Upper lobe of left lung (tissue), 6 donors: ENCODE results near the gene ACTL7B. TPM values are rescaled to one million over a fixed set of nuclear protein-coding genes. Genes with fewer than 3 reads are reported as not detected.

ENCODE experiments used
- ATAC-seq, 2 donors: fragments of 200-7000 bp; cut with Tn5 transposase; one replicate each; pipeline ENCODE4 v1.9.1; 2022; ENCODE audit warnings: mild to moderate bottlenecking in 2 of 2, moderate library complexity in 2 of 2; ENCODE audit not compliant: low FRiP score in 2 of 2
- DNase-seq, 2 donors: peaks; one replicate each; pipeline ENCODE4 v3.0.0-alpha.2; 2019 to 2020
- H3K27ac ChIP-seq, 4 donors: fragments of 200-600 bp; sonication (generic); one replicate each; pipeline ENCODE4 v1.5.1; 2016 to 2019
- H3K27me3 ChIP-seq, 4 donors: fragments of 200-600 bp; sonication (generic); one replicate each; pipeline ENCODE4 v1.5.1; 2017 to 2019
- H3K36me3 ChIP-seq, 4 donors: fragments of 200-600 bp; sonication (generic); one replicate each; pipeline ENCODE4 v1.5.1; 2016 to 2019
- H3K4me1 ChIP-seq, 4 donors: fragments of 200-600 bp; sonication (generic); one replicate each; pipeline ENCODE4 v1.5.1; 2018 to 2019
- H3K4me3 ChIP-seq, 4 donors: fragments of 200-600 bp; sonication (generic); one replicate each; pipeline ENCODE4 v1.5.1; 2017 to 2019; ENCODE audit warnings: mild to moderate bottlenecking in 2 of 4, moderate library complexity in 1 of 4
- H3K9me3 ChIP-seq, 4 donors: fragments of 200-600 bp; sonication (generic); one replicate each; pipeline ENCODE4 v1.5.1; 2018 to 2019
- EP300 ChIP-seq, 4 donors: sonication (generic); formaldehyde crosslinking; IDR thresholded peaks; one replicate each; pipeline ENCODE4 v1.5.1; 2017; ENCODE audit warnings: antibody characterized with exemption in 4 of 4, control low read depth in 2 of 4
- POLR2A ChIP-seq, 4 donors: fragments of 450-650 bp; IDR thresholded peaks; one replicate each; pipeline ENCODE4 v1.5.1; 2016 to 2017; ENCODE audit warnings: antibody characterized with exemption in 4 of 4, mild to moderate bottlenecking in 2 of 4
- POLR2AphosphoS5 ChIP-seq, 2 donors: sonication (generic); formaldehyde crosslinking; IDR thresholded peaks; one replicate each; pipeline ENCODE4 v1.5.1; 2017; ENCODE audit warnings: antibody characterized with exemption in 2 of 2
- WGBS, 2 donors: methylation state at CpG; one replicate each; pipeline ENCODE4 v1.1.5; 2017 to 2018; 5-methylcytosine and 5-hydroxymethylcytosine counted together
- total RNA-seq, 6 donors: library from RNA; depleted of rRNA in 4 of 6; stranded (reverse); fragments of >200 nt in 4 of 6; gene quantifications; one replicate each; pipeline versions ENCODE4 v1.1.0 to v1.2.1, GENCODE V29; 2016 to 2021
- TF ChIP-seq, protein P1 (sequence below), 6 experiments: fragments of 450-650 bp in 4 of 6; fragments of 200-600 bp in 2 of 6; sonication (generic) in 2 of 6; IDR thresholded peaks; one replicate each; pipeline ENCODE4 v1.5.1; 2016 to 2019; ENCODE audit warnings: antibody characterized with exemption in 6 of 6
- donor health status: DM: no; HTN: no; CAD: no; lungs with moderate emphysema.
- donor health status: DM: no; HTN: yes; CAD: no; lungs with severe emphysema.

ACTL7B gene
- total RNA-seq, 6 donors from 2014 or later = 0.30 TPM; not detected in 5

DNA sequence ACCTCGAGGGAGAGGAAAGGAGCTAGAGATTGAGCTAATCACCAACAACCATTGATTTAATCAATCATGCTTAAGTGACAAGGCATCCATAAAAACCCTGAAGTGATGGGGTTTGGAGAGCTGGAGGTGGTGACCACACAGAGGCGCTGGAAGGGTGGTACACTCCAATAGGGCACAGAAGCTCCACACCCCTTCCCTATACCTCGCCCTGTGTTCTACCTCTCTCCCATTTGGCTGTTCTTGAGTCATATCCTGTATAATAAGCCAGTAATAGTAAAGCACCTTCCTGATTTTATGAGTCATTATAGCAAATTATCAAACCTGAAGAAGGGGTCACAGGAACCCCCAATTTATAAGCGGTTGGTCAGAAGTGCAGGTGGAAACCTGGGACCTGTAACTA is 18.3 kb downstream of the ACTL7B start:
- Histone ChIP-seq H3K36me3 (no peaks in the 10 kb centered on the region), H3K27ac (no peak overlapping the region), H3K4me1 (no peaks in the 10 kb centered on the region), H3K9me3 (no peaks in the 10 kb centered on the region), H3K27me3 (no peaks in the 10 kb centered on the region), H3K4me3 (no peak overlapping the region)
- 84 to 93% methylated on average over 4 of the region's 4 CpGs for WGBS, 2 donors
- TF ChIP-seq, protein P1, sequence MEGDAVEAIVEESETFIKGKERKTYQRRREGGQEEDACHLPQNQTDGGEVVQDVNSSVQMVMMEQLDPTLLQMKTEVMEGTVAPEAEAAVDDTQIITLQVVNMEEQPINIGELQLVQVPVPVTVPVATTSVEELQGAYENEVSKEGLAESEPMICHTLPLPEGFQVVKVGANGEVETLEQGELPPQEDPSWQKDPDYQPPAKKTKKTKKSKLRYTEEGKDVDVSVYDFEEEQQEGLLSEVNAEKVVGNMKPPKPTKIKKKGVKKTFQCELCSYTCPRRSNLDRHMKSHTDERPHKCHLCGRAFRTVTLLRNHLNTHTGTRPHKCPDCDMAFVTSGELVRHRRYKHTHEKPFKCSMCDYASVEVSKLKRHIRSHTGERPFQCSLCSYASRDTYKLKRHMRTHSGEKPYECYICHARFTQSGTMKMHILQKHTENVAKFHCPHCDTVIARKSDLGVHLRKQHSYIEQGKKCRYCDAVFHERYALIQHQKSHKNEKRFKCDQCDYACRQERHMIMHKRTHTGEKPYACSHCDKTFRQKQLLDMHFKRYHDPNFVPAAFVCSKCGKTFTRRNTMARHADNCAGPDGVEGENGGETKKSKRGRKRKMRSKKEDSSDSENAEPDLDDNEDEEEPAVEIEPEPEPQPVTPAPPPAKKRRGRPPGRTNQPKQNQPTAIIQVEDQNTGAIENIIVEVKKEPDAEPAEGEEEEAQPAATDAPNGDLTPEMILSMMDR (IDR thresholded peaks at IDR 0.05) = no peak
- TF ChIP-seq EP300 (IDR thresholded peaks at IDR 0.05) (no peak), POLR2A (IDR thresholded peaks at IDR 0.05) (no peak), POLR2AphosphoS5 (IDR thresholded peaks at IDR 0.05) (no peak)
- no peak for ATAC-seq
- DNase-seq = no peak

DNA sequence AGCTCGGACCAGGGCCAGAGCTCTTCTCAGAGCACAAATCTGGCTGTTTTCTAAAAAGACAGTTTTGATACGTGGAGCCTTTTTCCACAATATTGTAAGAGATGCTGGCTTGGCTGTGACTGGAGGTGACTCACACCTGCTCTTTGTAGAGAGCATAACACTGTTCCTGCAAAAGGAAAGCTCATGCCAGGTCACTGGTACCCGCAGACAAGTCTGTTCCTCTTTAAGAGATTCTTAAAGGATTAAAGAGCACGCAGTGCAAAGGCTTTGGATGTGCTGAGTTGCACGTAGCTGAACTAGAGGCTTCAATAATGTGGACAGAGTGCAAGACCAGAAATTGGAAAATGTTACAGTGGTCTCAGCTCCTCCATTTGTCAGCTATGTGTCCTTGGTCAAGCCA is 19.0 kb downstream of the ACTL7B start:
- Histone ChIP-seq H3K9me3 (no peaks in the 10 kb centered on the region), H3K27me3 (no peaks in the 10 kb centered on the region), H3K36me3 (no peaks in the 10 kb centered on the region), H3K4me1 (no peaks in the 10 kb centered on the region), H3K27ac (no peak overlapping the region), H3K4me3 (no peak overlapping the region)
- no peak for DNase-seq
- ATAC-seq = peak in 1 of 2 donors; percentile 44
- no peak for TF ChIP-seq EP300 (IDR thresholded peaks at IDR 0.05)
- TF ChIP-seq, protein P1 (IDR thresholded peaks at IDR 0.05) = no peak
- TF ChIP-seq POLR2A (IDR thresholded peaks at IDR 0.05) = no peak
- no peak for TF ChIP-seq POLR2AphosphoS5 (IDR thresholded peaks at IDR 0.05)
- 84 to 87% methylated on average over 5 of the region's 5 CpGs for WGBS, 2 donors

DNA sequence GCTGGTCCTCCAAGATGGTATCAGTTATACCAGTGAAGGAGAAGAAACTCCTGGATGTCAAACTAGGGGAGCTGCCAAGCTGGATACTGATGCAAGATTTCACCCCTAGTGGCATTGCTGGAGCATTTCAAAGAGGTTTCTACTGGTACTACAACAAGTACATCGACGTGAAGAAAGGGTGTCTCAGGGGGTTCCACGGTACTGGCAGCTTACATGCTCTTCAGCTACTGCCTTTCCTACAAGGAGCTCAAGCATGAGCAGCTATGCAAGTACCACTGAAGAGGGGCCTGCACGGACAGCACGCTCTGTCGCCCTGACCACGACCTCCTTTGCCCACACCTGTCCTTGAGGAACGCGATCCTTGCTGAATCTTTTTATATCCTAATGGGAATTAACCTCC is 19.5 kb downstream of the ACTL7B start:
- DNase-seq = peak in 1 of 2 donors; percentile 21
- Histone ChIP-seq H3K36me3 (no peaks in the 10 kb centered on the region), H3K4me1 (no peaks in the 10 kb centered on the region), H3K27me3 (no peaks in the 10 kb centered on the region), H3K27ac (no peak overlapping the region), H3K4me3 (no peak overlapping the region), H3K9me3 (no peaks in the 10 kb centered on the region)
- 86 to 92% methylated on average over 9 of the region's 9 CpGs for WGBS, 2 donors
- no peak for ATAC-seq
- no peak for TF ChIP-seq POLR2A (IDR thresholded peaks at IDR 0.05)
- TF ChIP-seq, protein P1 (IDR thresholded peaks at IDR 0.05) = no peak

DNA sequence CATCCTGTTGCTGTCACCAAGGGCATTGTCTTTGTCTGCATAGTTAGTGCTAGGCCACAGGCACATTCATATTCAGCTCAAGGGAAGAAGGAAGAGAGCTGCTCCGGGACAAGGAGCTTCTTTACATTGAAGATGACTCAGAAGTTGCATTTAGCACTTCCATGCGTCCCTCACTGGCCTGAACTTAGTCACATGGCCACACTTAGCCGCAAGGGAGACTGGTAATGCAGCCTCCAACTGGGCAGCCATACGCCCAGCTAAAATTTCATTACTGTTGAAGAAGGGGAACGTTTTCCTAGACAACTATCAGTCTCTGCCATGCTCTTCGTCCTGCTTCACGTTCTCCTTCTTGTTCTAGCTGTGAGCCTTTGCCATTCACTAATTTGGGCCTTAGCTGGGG is 20.0 kb downstream of the ACTL7B start:
- ATAC-seq (no peak), DNase-seq (no peak)
- H3K4me3 ChIP-seq = no peak overlapping the region
- no peak overlapping the region for H3K27ac ChIP-seq
- H3K36me3 ChIP-seq = no peaks in the 10 kb centered on the region
- no peaks in the 10 kb centered on the region for H3K4me1 ChIP-seq
- no peaks in the 10 kb centered on the region for H3K9me3 ChIP-seq
- WGBS, 2 donors = 77 to 87% methylated on average over 7 of the region's 7 CpGs
- no peaks in the 10 kb centered on the region for H3K27me3 ChIP-seq
- TF ChIP-seq EP300 (IDR thresholded peaks at IDR 0.05) = no peak
- no peak for TF ChIP-seq POLR2AphosphoS5 (IDR thresholded peaks at IDR 0.05)
- no peak for TF ChIP-seq POLR2A (IDR thresholded peaks at IDR 0.05)
- TF ChIP-seq, protein P1 (IDR thresholded peaks at IDR 0.05) = no peak

DNA sequence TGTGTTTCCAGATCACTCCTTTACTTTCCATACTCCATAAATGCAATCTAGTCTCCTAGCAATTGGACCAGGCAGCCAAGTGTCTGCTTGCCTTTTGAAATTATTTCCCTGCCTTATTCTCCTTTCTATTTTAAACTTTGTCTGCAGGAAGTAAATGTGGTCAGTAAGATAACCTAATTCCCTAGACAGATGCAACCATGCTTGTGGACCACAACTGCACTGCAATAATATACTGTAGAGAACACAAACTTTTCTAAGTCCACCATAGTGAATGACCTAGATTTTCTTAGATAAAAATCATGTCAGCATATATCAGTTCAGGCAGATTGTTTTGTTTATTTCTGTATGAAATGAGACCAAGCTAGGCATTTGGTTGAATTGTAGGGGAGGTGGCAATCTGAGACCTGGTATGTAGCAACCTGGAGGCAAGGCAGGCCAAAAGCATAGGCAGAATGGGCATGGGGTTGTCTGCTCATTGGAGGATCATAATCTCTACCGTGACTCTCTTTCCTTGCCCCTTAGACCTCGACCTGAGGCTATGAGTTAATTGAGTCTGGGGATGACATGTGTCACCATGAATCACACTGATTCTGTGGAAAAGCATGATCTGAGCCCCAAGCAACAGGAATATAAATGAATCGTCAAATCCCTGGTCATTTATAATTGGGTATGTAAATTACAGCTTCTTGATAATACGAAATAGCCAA is 20.7 kb downstream of the ACTL7B start:
- H3K27ac ChIP-seq = no peak overlapping the region
- H3K4me3 ChIP-seq = no peak overlapping the region
- H3K27me3 ChIP-seq = no peaks in the 10 kb centered on the region
- ATAC-seq = no peak
- TF ChIP-seq POLR2A (IDR thresholded peaks at IDR 0.05) (no peak), EP300 (IDR thresholded peaks at IDR 0.05) (no peak), POLR2AphosphoS5 (IDR thresholded peaks at IDR 0.05) (no peak)
- TF ChIP-seq, protein P1 (IDR thresholded peaks at IDR 0.05) = no peak
- DNase-seq = no peak
- H3K36me3 ChIP-seq = no peaks in the 10 kb centered on the region
- H3K4me1 ChIP-seq = no peaks in the 10 kb centered on the region
- 39 to 79% methylated on average over 4 of the region's 4 CpGs for WGBS, 2 donors
- no peaks in the 10 kb centered on the region for H3K9me3 ChIP-seq
